Spleen (tissue), 11 donors: ENCODE results near the gene PPP2R5B. TPM values are rescaled to one million over a fixed set of nuclear protein-coding genes. Genes with fewer than 3 reads are reported as not detected.

ENCODE experiments used
- DNase-seq: peaks from one replicate; pipeline ENCODE4 v3.0.0-alpha.2; 2020
- H3K27ac ChIP-seq, 8 donors: fragments of 200-600 bp; sonication (generic) in 7 of 8; 1 replicate in 4 of 8; 2 replicates in 4 of 8; pipeline versions ENCODE4 v1.5.0 to v1.8.0; 2016 to 2021; ENCODE audit warnings: inconsistent platforms in 4 of 8, mild to moderate bottlenecking in 4 of 8, moderate library complexity in 1 of 8
- H3K27me3 ChIP-seq, 7 donors: fragments of 200-600 bp; sonication (generic) in 6 of 7; replicated peaks in 1 of 7; 1 replicate in 4 of 7; 2 replicates in 3 of 7; pipeline versions ENCODE4 v1.5.0 to v1.8.0; 2016 to 2021; ENCODE audit warnings: inconsistent platforms in 3 of 7, mild to moderate bottlenecking in 1 of 7
- H3K36me3 ChIP-seq, 6 donors: fragments of 200-600 bp; sonication (generic) in 5 of 6; 1 replicate in 4 of 6; 2 replicates in 2 of 6; pipeline versions ENCODE4 v1.5.0 to v1.8.0; 2016 to 2021; ENCODE audit warnings: inconsistent platforms in 2 of 6
- H3K4me1 ChIP-seq, 6 donors: fragments of 200-600 bp; sonication (generic) in 5 of 6; 1 replicate in 3 of 6; 2 replicates in 3 of 6; pipeline versions ENCODE4 v1.5.0 to v1.8.0; 2016 to 2021; ENCODE audit warnings: inconsistent platforms in 3 of 6
- H3K4me3 ChIP-seq, 8 donors: fragments of 200-600 bp; sonication (generic) in 7 of 8; 1 replicate in 4 of 8; 2 replicates in 4 of 8; pipeline versions ENCODE4 v1.5.0 to v1.8.0; 2016 to 2021; ENCODE audit warnings: inconsistent platforms in 4 of 8, mild to moderate bottlenecking in 4 of 8, moderate library complexity in 2 of 8
- H3K9me3 ChIP-seq, 8 donors: fragments of 200-600 bp; sonication (generic) in 7 of 8; 1 replicate in 4 of 8; 2 replicates in 4 of 8; pipeline versions ENCODE4 v1.5.0 to v1.8.0; 2016 to 2021; ENCODE audit warnings: inconsistent platforms in 4 of 8
- POLR2A ChIP-seq, 3 donors: fragments of 450-650 bp; IDR thresholded peaks; one replicate each; pipeline ENCODE4 v1.5.1; 2017; ENCODE audit warnings: antibody characterized with exemption in 3 of 3, mild to moderate bottlenecking in 1 of 3
- POLR2AphosphoS5 ChIP-seq, 3 donors: sonication (generic); formaldehyde crosslinking; IDR thresholded peaks; one replicate each; pipeline ENCODE4 v1.5.1; 2017; ENCODE audit warnings: antibody characterized with exemption in 3 of 3
- WGBS, 5 donors: extraction: QIAGEN DNeasy Blood & Tissue Kit in 3 of 5; methylation state at CpG; one replicate each; pipeline versions ENCODE4 v1.1.5 to v1.1.7; 2013 to 2018; 5-methylcytosine and 5-hydroxymethylcytosine counted together
- intact Hi-C: fragments of 100-400 bp; cut with DNase I; formaldehyde crosslinking; loops from one replicate; pipeline ENCODE4 v1.15.0; 2023; ENCODE audit warnings: low total_unique reads
- polyA plus RNA-seq, 3 donors: library from polyadenylated mRNA; stranded (reverse); fragments of 200-250 nt; gene quantifications; one replicate each; pipeline ENCODE4 v1.2.1, GENCODE V29; 2013
- total RNA-seq, 7 donors: library from RNA; depleted of rRNA in 3 of 7; stranded (reverse); fragments of >200 nt in 3 of 7; fragmentation: NEBNext Ultra II Directional in 4 of 7; extraction: Animal tissue kit (Norgen Biotek cat#: 25700) in 4 of 7; gene quantifications; one replicate each; pipeline versions ENCODE4 v1.1.0 to v1.2.1, GENCODE V29; 2016 to 2021
- TF ChIP-seq, protein P1 (sequence below), 11 experiments: fragments of 200-600 bp in 7 of 11; fragments of 450-650 bp in 4 of 11; sonication (generic) in 4 of 11; IDR thresholded peaks in 8 of 11; conservative IDR thresholded peaks in 3 of 11; 1 replicate in 7 of 11; 2 replicates in 4 of 11; pipeline versions ENCODE4 v1.4.0 to v1.8.0; 2016 to 2021; ENCODE audit warnings: antibody characterized with exemption in 11 of 11, inconsistent platforms in 4 of 11, mild to moderate bottlenecking in 1 of 11
- donor health status: healthy with polysubstance abuse.
- donor health status: DM: no; HTN: no; CAD: no; lungs with moderate emphysema.
- donor health status: DM: no; HTN: no; CAD: no.
- donor health status: Bipolar disorder and iron deficiency.
- donor health status: healthy.
- donor health status: DM: no; HTN: no; CAD: no.
- donor health status: DM: yes; HTN: yes; CAD: no.

Gene PPP2R5B
- total and polyA plus RNA-seq, 10 donors = 10.8 to 45.1 (median 27.9) TPM

GRCh38 chr11:64894070-64894811 is 30.2 kb upstream of the PPP2R5B start:
- 33 to 47% (median 37%) methylated on average over 10 to 14 of the region's 14 CpGs for WGBS, 5 donors
- intact Hi-C loops = loop anchor here (2.0 kb wide), 1 partner anchor 47 kb away; no protein-coding TSS in a partner anchor

GRCh38 chr11:64894812-64895452 is 29.6 kb upstream of the PPP2R5B start:
- Histone ChIP-seq H3K36me3 (peaks cover 0 to 56% (median 43%) of the 10 kb centered on the region in 6 donors), H3K27me3 (no peaks in the 10 kb centered on the region), H3K9me3 (no peaks in the 10 kb centered on the region), H3K27ac (peak overlapping the region in 1 of 8 donors; percentile 66), H3K4me3 (no peak overlapping the region), H3K4me1 (peaks cover 15 to 35% (median 26%) of the 10 kb centered on the region in 6 donors)
- DNase-seq = no peak
- no peak for TF ChIP-seq POLR2A (IDR thresholded peaks at IDR 0.05)
- TF ChIP-seq POLR2AphosphoS5 (IDR thresholded peaks at IDR 0.05) = peak in 1 of 3 donors; percentile 43
- 82 to 87% (median 84%) methylated on average over 12 to 39 of the region's 39 CpGs for WGBS, 5 donors
- intact Hi-C loops = loop anchor here (2.0 kb wide), 1 partner anchor 48 kb away; no protein-coding TSS in a partner anchor

More at GRCh38 chr11:64894070-64894811, 30.2 kb upstream of the PPP2R5B start:
- Histone ChIP-seq H3K36me3 (peaks cover 0 to 49% (median 38%) of the 10 kb centered on the region in 6 donors), H3K27ac (peak overlapping the region in 6 of 8 donors; percentile 4 to 72 (median 34)), H3K4me3 (no peak overlapping the region), H3K4me1 (peaks cover 15 to 39% (median 26%) of the 10 kb centered on the region in 6 donors), H3K9me3 (no peaks in the 10 kb centered on the region), H3K27me3 (no peaks in the 10 kb centered on the region)
- DNase-seq = peak; percentile 98
- TF ChIP-seq, protein P1, sequence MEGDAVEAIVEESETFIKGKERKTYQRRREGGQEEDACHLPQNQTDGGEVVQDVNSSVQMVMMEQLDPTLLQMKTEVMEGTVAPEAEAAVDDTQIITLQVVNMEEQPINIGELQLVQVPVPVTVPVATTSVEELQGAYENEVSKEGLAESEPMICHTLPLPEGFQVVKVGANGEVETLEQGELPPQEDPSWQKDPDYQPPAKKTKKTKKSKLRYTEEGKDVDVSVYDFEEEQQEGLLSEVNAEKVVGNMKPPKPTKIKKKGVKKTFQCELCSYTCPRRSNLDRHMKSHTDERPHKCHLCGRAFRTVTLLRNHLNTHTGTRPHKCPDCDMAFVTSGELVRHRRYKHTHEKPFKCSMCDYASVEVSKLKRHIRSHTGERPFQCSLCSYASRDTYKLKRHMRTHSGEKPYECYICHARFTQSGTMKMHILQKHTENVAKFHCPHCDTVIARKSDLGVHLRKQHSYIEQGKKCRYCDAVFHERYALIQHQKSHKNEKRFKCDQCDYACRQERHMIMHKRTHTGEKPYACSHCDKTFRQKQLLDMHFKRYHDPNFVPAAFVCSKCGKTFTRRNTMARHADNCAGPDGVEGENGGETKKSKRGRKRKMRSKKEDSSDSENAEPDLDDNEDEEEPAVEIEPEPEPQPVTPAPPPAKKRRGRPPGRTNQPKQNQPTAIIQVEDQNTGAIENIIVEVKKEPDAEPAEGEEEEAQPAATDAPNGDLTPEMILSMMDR (IDR thresholded peaks at IDR 0.05 in 8 of 11, conservative IDR thresholded peaks at IDR 0.05 in 3 of 11) = peak; percentile 89 to 98 (median 96)
- TF ChIP-seq POLR2A (IDR thresholded peaks at IDR 0.05) = no peak
- peak; percentile 78 to 86 (median 82) for TF ChIP-seq POLR2AphosphoS5 (IDR thresholded peaks at IDR 0.05)

GRCh38 chr11:64896448-64897022 is 28.0 kb upstream of the PPP2R5B start:
- Histone ChIP-seq H3K36me3 (peaks cover 0 to 72% (median 59%) of the 10 kb centered on the region in 6 donors), H3K27ac (no peak overlapping the region), H3K9me3 (no peaks in the 10 kb centered on the region), H3K27me3 (no peaks in the 10 kb centered on the region), H3K4me3 (no peak overlapping the region), H3K4me1 (peaks cover 15 to 36% (median 26%) of the 10 kb centered on the region in 6 donors)
- intact Hi-C loops = no loop called here
- peak in 1 of 3 donors; percentile 36 for TF ChIP-seq POLR2AphosphoS5 (IDR thresholded peaks at IDR 0.05)
- TF ChIP-seq, protein P1 (IDR thresholded peaks at IDR 0.05 in 8 of 11, conservative IDR thresholded peaks at IDR 0.05 in 3 of 11) = no peak
- DNase-seq = no peak
- WGBS, 5 donors = 88 to 94% (median 91%) methylated on average over 4 to 14 of the region's 14 CpGs; no CpG with 5 or more reads in 1 of the 5 donors

DNA sequence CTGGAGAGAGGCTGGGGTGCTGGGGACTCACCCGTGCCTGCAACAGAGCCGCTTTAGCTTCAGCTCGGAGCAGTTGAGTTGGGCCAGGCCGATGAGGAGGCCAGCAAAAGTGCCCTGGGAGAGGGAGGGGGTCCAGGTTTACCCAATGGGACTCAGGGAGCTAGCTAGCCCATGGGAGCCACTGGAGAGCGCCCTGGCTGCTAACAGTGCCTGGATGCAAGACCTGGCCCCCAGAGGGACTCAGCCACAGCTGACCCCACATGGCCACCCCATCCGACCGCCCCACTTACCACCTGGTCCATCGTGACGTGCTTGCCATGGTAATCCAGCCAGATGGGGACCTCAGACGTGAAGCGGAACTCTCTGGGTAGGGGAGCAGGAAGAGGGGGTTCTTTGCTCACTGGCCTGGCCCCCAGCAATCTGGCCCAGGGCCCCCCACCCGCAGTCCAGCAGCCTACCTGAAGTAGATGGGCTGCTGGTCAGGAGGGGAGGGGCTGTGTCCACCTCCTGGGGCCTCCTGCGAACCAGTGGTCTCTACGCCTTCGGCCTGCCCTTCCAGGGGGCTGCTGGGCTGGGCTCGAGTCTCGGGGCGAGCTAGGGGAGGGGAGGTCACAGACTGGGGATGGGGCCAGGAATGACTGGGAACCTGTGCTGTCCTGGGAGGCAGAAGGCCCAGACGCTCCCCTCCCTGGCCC is 27.0 kb upstream of the PPP2R5B start:
- TF ChIP-seq, protein P1 (IDR thresholded peaks at IDR 0.05 in 8 of 11, conservative IDR thresholded peaks at IDR 0.05 in 3 of 11) = no peak
- no peak for TF ChIP-seq POLR2A (IDR thresholded peaks at IDR 0.05)
- TF ChIP-seq POLR2AphosphoS5 (IDR thresholded peaks at IDR 0.05) = no peak
- Histone ChIP-seq H3K36me3 (peaks cover 0 to 81% (median 69%) of the 10 kb centered on the region in 6 donors), H3K4me3 (no peak overlapping the region), H3K27ac (no peak overlapping the region), H3K4me1 (peaks cover 15 to 27% (median 21%) of the 10 kb centered on the region in 6 donors), H3K27me3 (no peaks in the 10 kb centered on the region), H3K9me3 (no peaks in the 10 kb centered on the region)
- WGBS, 5 donors = 90 to 98% (median 95%) methylated on average over 7 to 19 of the region's 19 CpGs
- intact Hi-C loops = no loop called here
- DNase-seq = no peak
